HCT116 (cell line): ENCODE results near the gene COG8.

ENCODE experiments used
- CEBPB ChIP-seq: IDR thresholded peaks from 2 replicates; pipeline ENCODE4 v1.6.1; 2012; ENCODE audit warnings: low read depth
- EZH2 ChIP-seq: fragments of 200-600 bp; sonication (generic); IDR thresholded peaks from 2 replicates; pipeline ENCODE4 v1.6.1; 2017; ENCODE audit warnings: antibody characterized with exemption, mixed run types
- JUND ChIP-seq: IDR thresholded peaks from 2 replicates; pipeline ENCODE4 v1.6.1; 2012
- POLR2A ChIP-seq: IDR thresholded peaks from 2 replicates; pipeline ENCODE4 v1.7.0; 2011; ENCODE audit warnings: borderline replicate concordance; ENCODE audit not compliant: insufficient read depth, insufficient read length; ENCODE audit errors: extremely low read depth
- POLR2AphosphoS5 ChIP-seq: IDR thresholded peaks from 2 replicates; pipeline ENCODE4 v1.6.1; 2011; ENCODE audit warnings: mild to moderate bottlenecking, low read depth, low read length, moderate library complexity
- SRF ChIP-seq: IDR thresholded peaks from 2 replicates; pipeline ENCODE4 v1.6.1; 2012; ENCODE audit warnings: low read depth
- TCF7L2 ChIP-seq: IDR thresholded peaks from 2 replicates; pipeline ENCODE4 v1.7.0; 2011; ENCODE audit warnings: borderline replicate concordance, inconsistent platforms; ENCODE audit not compliant: insufficient read depth, insufficient read length; ENCODE audit errors: extremely low read depth
- ZFX ChIP-seq: fragments of 450-650 bp; IDR thresholded peaks from 2 replicates; pipeline ENCODE4 v1.6.1; 2017
- ZNF274 ChIP-seq: fragments of 200-500 bp; sonication (Bioruptor generic); IDR thresholded peaks from 2 replicates; pipeline ENCODE4 v1.6.1; 2014; ENCODE audit warnings: mild to moderate bottlenecking, low read depth, low read length, inconsistent platforms
- TF ChIP-seq, protein P1 (sequence below), 3 experiments: fragments of 200-600 bp in 1 of 3; sonication (generic) in 1 of 3; IDR thresholded peaks in 2 of 3; conservative IDR thresholded peaks in 1 of 3; 2 replicates each; pipeline ENCODE4 v1.5.1; 2012 to 2017; ENCODE audit warnings: low read depth in 2 of 3, low read length in 2 of 3, antibody characterized with exemption in 1 of 3, borderline replicate concordance in 1 of 3, control low read depth in 1 of 3, mild to moderate bottlenecking in 1 of 3, mixed read lengths in 1 of 3, mixed run types in 1 of 3, moderate library complexity in 1 of 3; ENCODE audit not compliant: insufficient read depth in 1 of 3
- TF ChIP-seq, protein P2 (sequence below): IDR thresholded peaks from 2 replicates; pipeline ENCODE4 v1.6.1; 2012; ENCODE audit warnings: low read depth
- TF ChIP-seq, protein P3 (sequence below): IDR thresholded peaks from 2 replicates; pipeline ENCODE4 v1.6.1; 2012

DNA sequence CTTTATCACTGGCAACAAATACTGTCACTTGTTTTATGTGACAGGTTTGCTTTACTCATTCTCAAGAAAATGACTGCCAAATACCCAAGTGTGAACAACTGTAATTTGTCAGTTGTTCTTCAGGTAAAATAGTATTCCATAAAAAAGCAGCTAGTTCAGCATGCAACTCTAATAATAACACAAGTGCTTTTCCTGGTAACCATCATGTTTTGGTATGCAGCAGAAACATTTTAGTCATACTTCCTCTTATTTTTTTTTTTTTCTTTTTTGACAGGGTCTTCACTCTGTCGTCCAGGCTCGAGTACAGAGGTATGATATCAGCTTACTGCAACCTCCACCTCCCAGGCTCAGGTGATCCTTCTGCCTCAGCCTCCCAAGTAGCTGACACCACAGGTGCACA lies 41.9 kb upstream of the COG8 start:
- no peak for TF ChIP-seq SRF
- TF ChIP-seq ZNF274: no peak
- no peak for TF ChIP-seq POLR2A
- TF ChIP-seq, protein P1, sequence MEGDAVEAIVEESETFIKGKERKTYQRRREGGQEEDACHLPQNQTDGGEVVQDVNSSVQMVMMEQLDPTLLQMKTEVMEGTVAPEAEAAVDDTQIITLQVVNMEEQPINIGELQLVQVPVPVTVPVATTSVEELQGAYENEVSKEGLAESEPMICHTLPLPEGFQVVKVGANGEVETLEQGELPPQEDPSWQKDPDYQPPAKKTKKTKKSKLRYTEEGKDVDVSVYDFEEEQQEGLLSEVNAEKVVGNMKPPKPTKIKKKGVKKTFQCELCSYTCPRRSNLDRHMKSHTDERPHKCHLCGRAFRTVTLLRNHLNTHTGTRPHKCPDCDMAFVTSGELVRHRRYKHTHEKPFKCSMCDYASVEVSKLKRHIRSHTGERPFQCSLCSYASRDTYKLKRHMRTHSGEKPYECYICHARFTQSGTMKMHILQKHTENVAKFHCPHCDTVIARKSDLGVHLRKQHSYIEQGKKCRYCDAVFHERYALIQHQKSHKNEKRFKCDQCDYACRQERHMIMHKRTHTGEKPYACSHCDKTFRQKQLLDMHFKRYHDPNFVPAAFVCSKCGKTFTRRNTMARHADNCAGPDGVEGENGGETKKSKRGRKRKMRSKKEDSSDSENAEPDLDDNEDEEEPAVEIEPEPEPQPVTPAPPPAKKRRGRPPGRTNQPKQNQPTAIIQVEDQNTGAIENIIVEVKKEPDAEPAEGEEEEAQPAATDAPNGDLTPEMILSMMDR (IDR thresholded peaks at IDR 0.05 in 2 of 3, conservative IDR thresholded peaks at IDR 0.05 in 1 of 3; ENCODE audit: borderline replicate concordance in 1 of 3, insufficient read depth in 1 of 3, low read depth in 2 of 3, low read length in 2 of 3): no peak
- no peak for TF ChIP-seq JUND
- TF ChIP-seq, protein P2, sequence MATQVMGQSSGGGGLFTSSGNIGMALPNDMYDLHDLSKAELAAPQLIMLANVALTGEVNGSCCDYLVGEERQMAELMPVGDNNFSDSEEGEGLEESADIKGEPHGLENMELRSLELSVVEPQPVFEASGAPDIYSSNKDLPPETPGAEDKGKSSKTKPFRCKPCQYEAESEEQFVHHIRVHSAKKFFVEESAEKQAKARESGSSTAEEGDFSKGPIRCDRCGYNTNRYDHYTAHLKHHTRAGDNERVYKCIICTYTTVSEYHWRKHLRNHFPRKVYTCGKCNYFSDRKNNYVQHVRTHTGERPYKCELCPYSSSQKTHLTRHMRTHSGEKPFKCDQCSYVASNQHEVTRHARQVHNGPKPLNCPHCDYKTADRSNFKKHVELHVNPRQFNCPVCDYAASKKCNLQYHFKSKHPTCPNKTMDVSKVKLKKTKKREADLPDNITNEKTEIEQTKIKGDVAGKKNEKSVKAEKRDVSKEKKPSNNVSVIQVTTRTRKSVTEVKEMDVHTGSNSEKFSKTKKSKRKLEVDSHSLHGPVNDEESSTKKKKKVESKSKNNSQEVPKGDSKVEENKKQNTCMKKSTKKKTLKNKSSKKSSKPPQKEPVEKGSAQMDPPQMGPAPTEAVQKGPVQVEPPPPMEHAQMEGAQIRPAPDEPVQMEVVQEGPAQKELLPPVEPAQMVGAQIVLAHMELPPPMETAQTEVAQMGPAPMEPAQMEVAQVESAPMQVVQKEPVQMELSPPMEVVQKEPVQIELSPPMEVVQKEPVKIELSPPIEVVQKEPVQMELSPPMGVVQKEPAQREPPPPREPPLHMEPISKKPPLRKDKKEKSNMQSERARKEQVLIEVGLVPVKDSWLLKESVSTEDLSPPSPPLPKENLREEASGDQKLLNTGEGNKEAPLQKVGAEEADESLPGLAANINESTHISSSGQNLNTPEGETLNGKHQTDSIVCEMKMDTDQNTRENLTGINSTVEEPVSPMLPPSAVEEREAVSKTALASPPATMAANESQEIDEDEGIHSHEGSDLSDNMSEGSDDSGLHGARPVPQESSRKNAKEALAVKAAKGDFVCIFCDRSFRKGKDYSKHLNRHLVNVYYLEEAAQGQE: no peak
- no peak for TF ChIP-seq EZH2
- TF ChIP-seq CEBPB: no peak
- no peak for TF ChIP-seq TCF7L2
- TF ChIP-seq POLR2AphosphoS5: no peak
- TF ChIP-seq, protein P3, sequence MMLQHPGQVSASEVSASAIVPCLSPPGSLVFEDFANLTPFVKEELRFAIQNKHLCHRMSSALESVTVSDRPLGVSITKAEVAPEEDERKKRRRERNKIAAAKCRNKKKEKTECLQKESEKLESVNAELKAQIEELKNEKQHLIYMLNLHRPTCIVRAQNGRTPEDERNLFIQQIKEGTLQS: no peak
- no peak for TF ChIP-seq ZFX
